Nucleus accumbens (tissue), 56 donors: ENCODE data around the gene DNAH7.
A peak's percentile ranks its signal among the peaks of the same experiment; 100 is the strongest.
"Not testable (repeated sequence)": the region's sequence is repeated elsewhere in the genome, so short reads cannot be mapped to it uniquely, and the experiment has no call there.

ENCODE experiments used
- DNase-seq, 56 donors: peaks; one replicate each; lab custom pipeline; 2025; lab: John Stamatoyannopoulos, UW

The DNAH7 gene

GRCh38 chr2:195993623-195994022, 75.0 kb downstream of the DNAH7 start:
- no peak for DNase-seq

- no peak for DNase-seq
These were observed 82.9 kb downstream of the DNAH7 start for GRCh38 chr2:195985741-195986140.

- DNase-seq, result no peak
These were observed 83.5 kb downstream of the DNAH7 start for GRCh38 chr2:195984923-195985726.

- DNase-seq, result no peak
These were observed 101.3 kb downstream of the DNAH7 start for GRCh38 chr2:195967336-195967735.

GRCh38 chr2:195961873-195962272, 106.8 kb downstream of the DNAH7 start:
- DNase-seq, result no peak

DNA sequence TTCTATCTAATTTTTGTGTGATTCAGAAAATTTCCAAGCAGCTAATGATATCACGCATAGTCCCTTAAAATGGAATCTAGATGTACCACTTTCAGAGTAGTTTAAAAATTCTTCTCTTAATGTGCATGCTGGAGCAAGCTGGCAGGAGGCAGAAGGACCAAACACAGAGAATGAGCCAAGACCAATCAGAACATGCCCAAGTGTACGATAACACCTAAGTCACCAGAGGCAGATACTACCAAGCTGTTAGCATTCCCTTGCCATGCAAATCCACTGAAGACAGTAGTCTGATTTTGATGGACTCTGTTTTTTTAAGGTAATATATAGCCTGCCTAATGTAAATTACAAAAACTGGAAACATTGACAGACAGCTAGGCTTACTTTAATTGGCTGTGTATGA, 109.3 kb downstream of the DNAH7 start:
- DNase-seq, result no peak

DNA sequence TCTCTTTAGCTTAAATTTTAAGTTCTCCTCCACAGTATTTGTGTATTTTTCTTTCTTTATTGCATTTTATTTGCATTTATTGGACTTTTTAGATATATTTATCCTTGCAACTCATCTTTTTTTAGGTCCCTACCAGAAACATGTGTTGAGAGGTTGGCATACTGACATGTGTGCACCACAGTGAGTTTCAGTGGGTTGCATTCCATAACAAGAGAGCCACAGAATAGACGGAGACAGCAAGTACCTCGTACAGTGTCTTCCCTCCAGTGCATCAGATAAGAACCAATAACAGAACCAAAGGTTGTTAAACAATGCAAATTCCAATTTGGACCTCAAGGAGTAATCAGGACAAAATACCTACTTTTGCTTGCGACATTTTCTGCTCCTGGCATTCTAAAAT, 111.9 kb downstream of the DNAH7 start:
- no peak for DNase-seq

- no peak for DNase-seq
These were observed 123.6 kb downstream of the DNAH7 start for GRCh38 chr2:195945056-195945455.

GRCh38 chr2:195937176-195937575, 131.5 kb downstream of the DNAH7 start:
- DNase-seq, result no peak

DNA sequence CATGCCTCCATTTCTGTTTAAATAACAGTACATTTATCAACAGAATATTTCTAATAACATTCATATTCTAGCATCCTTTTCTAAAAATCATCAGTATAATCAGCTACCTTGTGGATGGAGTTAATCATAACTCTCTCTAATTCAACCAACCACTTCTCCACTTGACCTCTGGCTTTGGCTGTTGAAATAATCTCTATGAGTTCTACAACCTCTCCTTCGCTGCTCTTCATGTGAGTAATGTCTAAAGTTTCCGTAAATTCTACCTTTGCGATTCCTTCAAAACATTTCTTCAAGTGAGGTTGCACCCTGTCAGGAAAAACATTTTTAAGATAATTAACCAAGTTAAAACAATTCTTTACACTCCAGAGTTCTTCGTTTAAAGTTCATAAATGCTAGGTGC, 134.2 kb downstream of the DNAH7 start:
- no peak for DNase-seq

- no peak for DNase-seq
These were observed 139.1 kb downstream of the DNAH7 start for GRCh38 chr2:195929531-195929930.

- DNase-seq, result no peak
These were observed 143.5 kb downstream of the DNAH7 start for GRCh38 chr2:195925120-195925519.

- DNase-seq, result no peak
These were observed 144.7 kb downstream of the DNAH7 start for GRCh38 chr2:195923889-195924288.

GRCh38 chr2:195917021-195917600, 151.5 kb downstream of the DNAH7 start:
- not testable (repeated sequence) for DNase-seq

DNA sequence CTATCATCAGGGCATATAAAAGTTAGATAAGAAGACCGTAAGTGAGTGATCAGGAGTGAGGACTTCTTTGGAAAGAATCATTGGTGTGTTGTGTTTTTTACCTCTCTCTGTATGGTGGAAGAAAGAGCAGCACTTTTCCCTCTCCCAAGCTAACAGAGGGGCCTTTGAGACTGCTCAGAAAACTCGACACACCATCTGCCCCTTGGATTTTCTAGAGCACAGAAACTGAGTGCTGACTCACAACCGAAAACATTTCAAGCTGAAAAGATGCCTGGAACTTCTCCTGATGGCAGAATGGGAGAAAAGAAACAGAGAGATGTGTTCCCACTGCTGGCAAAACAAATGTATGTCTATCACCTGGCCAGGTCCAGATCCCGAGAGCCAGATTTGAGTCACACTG, 156.6 kb downstream of the DNAH7 start:
- no peak for DNase-seq

- no peak for DNase-seq
These were observed 158.1 kb downstream of the DNAH7 start for GRCh38 chr2:195910570-195910969.

GRCh38 chr2:195909926-195910325, 158.7 kb downstream of the DNAH7 start:
- no peak for DNase-seq

GRCh38 chr2:195907474-195907873, 161.2 kb downstream of the DNAH7 start:
- no peak for DNase-seq

GRCh38 chr2:195903956-195904355, 164.7 kb downstream of the DNAH7 start:
- DNase-seq, result no peak

DNA sequence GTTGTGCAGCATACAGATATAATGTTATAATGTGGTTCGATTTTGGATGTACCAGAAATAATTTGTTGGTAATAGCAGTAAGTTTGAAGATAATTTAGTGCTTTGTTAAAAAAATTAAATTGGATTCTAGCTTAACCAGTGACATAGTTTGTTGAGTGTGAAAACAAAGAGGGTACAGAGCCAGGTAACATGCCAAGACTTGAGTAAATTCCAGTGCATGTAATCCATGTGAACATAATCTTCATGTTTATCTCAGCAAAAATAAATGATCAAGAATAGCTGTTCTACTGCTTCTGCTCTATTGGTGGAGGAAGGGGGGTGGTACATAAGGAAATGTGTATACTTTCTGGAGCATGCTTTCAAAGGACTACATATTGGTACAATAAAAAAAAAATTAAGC, 165.8 kb downstream of the DNAH7 start:
- no peak for DNase-seq

GRCh38 chr2:195899226-195899625, 169.4 kb downstream of the DNAH7 start:
- no peak for DNase-seq

- DNase-seq, result peak in 44 of 56 donors; percentile 0 to 81 (median 18)
These were observed 170.0 kb downstream of the DNAH7 start for GRCh38 chr2:195898505-195899191.
